Measurements from ENCODE around the gene IGF2BP2.
"Not testable (repeated sequence)": the region's sequence is repeated elsewhere in the genome, so short reads cannot be mapped to it uniquely, and the experiment has no call there.

IGF2BP2 gene

DNA sequence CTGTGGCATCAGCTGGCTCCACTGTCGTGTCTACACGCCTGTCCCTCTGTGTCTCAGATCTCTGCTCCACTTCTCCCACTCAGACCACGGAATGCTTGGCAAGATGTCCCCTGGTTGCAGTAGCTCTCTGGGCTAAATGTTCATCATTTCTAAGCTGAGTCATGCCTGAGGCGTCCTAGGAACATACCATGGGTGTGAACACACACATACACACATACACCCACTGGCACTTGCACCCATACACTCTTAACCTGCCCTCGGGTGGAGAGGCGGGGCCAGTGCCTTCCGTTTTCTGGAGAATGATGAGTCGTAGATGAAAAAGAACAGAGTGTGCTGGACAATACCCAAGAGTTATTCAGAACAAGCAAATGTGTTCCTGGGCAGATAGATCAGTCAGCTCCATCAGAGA lies 166.3 kb downstream of the IGF2BP2 start:
- DNase-seq, result no peak

DNA sequence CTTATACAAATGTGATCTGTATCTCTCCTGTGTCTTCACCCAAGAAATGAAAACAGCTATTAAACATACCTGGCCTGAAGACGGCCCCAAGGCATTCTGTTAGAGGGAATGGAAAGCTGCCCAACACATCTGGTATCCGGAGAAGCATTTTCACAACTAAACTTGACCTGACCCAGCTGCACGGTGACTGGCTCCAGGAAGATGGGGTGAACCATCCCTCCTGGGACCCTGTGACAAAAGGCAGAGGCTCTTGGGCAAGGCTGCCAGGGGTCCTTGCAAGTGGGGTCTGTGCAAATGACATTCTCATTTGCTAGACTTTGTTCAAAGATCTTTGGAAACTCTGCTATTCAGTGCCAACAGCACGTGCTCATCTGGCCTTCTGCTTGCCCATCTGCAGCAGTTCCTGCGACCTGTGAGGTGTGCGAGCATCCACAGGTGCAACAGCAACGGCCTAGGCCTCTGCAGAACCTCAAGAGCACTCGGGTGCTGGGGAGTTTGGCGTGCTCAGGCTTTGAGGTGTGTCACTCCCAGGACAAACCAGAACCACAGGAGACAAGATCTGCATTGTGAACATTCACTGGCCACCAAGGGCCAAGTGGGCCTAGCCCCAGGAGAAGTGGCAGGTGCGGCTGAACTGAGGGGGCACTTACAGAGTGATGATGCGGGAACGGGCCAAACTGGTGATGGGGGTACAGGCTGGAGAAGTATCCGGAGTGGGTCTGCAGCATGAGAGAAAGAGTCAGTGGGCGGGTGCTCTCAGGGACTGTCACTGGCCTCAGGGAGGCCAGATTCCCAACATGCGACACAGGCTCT lies 166.9 kb downstream of the IGF2BP2 start:
- DNase-seq, result no peak

DNA sequence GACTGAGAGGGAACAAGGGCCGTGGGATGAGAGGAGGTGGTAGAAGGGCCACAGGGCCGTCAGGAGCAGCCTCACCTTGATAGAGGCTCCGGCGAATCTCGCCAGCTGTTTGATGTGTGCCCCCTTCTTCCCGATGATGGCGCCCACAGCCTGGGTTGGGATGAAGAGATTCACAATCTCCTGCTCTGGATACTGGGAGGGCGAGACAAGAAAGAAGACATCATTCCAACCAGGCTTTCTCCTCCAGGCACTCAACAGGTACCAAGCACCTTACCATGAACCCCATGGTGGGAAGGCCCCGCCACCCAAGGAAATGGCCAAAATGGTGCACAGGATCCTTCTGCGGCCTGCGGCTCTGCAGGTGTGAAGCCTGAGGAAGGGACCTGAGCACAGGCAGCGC lies 167.6 kb downstream of the IGF2BP2 start:
- DNase-seq, result no peak

DNA sequence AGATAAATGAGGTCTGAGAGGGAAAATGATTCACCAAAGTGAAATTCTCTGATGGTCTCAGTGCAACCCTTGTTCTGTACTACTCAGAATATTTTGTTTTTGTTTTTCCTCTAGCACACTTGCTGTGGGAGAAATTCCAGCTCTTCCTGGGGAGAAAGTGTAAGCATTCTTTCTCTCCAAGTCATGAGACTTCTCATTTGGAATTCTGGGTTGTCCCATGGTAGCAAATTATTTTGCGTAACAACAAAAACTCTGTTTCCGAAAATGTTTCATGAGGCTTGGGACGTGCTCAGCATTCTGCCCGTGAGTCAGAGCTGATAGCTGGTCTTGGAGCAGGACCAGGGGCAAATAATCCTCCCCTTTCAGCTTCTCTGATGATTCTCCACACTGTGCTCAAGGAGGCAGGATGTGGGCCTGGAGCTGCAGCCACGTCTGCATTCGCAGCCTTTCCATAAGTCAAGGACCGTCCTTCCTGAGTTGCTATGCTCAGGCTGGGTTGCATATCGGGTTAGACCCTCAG lies 168.5 kb downstream of the IGF2BP2 start:
- DNase-seq, result no peak

DNA sequence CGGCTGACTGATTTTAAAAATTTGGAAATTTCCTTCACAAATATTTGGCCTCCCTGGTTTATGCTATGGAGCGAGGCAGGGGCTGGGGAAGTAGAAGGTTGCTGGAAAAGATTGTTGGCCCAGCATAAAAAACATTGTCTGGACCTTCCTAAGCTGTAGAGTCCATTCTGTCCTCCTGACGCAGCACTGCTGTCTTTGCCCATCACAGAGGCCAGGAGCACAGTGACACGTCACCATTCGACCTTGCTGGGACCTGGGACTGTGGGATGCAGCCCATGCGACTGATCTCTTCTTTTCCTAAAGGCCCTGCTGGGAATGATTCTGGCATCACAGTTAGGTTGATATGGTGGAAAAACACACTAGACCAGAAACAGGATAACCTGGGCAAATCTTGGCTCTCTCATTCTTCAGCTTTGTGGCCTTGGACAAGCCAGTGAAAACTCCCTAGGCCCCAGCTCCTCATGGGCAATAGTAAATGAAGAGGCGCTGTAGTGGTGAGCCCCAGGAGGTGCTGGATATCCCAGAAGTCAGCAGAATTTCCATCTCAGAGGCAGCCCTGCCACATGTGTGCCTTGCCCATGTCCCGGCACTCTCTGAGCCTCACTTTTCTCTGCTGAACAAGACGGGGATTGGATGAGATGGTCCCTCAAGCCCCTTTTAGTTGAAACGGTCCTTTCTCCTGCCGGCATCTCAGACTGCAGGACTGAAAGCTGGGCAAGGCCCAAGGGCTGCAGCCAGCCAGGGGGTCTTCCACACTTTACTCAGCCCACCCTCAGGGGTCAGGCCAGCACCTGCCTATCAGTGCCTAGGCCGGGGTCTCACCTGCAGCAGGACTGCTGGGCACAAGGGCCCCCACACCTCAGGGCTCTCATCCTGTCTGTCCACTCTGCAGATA lies 169.2 kb downstream of the IGF2BP2 start:
- DNase-seq, result no peak

DNA sequence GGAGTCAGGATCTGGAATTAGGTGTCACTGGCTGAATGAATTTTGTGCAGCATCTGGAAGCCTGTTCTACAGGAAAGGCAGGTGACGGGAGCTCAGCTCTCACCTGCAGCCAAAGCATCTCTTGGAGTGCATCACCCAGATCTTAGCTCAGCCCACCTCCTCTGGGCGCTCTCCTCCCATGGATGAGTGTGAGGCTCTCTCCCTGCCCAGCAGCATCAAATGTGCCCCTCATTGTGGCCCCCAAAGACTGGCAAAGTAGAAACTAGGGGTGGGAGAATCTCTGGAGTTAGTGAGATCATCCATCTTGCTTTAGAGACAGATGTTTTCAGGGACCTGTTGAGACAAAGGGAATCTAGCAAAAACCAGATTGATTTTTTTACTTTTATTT lies 170.1 kb downstream of the IGF2BP2 start:
- DNase-seq, result no peak

DNA sequence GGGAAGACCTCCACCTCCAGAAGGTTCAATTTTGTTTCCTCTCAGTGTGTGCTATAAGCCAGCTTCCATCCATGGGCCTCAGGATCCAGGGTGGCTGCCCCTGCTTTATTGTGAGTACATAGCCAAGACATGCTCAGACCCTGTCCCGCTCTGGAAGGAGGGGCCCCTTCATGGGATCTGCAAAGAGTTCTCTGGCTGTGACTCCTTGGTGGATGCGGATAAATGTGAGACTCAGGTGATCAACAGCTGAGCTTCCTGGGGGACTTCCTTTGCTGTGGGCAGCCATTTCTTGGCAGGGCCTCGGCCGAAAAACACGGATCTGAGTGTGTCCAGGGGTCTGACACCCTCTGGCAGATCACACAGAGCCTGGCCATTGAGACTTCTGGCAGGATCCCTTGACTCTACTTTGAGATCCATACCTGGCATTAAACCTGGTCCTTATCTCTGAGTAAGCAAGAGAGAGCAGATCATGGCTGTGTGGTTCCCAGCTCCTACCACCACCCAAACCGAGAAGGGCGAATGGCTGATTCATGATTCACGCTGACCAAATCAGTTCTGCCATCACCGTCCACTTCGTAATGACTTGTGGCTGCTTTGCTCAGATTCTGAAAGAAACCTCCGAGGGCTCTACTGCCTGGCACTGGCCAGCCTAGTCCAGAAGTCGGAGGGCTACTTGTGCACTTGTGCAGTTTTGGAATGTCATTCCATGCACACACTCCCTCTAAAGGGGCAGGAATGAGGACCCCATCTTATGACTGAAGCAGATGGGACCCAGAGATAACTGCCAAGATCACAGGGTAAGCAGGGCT lies 170.7 kb downstream of the IGF2BP2 start:
- DNase-seq, result no peak

DNA sequence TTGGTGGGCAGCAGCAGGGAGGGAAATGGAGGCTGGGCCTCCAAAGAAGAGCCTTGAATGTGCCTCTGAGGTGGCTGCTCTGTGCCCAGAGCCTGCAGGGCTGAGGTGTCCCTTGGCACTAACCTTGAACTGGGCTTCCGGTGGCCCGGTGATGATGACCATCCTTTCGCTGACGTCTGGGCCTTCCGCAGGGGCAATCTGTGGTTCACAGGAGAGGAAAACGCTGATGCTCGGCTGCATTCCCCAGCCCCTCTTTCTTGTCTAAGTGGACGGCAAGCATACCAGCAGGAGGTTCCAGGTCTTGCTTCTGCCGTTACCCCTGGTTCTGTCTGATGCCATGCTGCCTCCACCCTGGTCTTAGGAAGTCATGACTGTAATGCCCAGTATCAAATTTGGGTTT lies 172.9 kb downstream of the IGF2BP2 start:
- DNase-seq, result no peak

DNA sequence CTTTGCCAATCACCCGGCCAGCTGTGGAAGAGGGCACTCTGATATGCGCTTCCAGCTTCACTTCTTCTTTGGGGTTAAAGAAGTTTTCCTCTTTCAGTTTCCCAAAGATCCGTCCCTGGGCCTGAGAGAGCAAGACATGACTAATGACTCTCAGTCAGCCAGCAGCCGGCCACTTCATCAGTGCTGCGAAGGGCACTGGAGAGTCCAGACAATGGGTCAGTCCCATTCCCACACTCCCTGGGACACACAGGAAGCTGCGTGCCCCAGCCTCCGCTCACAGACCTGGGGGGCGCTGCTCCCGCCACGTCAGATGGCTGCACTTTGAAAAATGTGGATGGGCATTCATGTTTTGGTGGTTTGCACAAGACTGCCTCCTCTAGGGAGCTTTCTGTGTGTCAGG lies 175.4 kb downstream of the IGF2BP2 start:
- no peak for DNase-seq

DNA sequence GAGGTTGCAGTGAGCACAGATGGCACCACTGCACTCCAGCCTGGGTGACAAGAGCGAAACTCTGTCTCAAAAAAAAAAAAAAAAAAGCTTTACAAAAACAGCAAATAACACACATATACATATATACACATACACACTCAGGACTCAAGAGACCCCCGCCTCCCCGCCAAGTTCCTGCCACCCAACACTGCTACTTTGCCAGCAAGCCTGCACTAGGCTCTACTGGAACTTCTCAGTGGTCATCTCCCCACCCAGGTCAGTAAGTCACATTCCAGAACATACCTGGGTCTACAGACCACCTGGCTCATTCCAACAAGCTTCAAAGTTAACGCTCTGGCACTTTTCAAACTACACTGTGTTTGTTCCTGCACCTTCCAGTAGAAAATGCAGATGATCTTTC lies 176.4 kb downstream of the IGF2BP2 start:
- no peak for DNase-seq

DNA sequence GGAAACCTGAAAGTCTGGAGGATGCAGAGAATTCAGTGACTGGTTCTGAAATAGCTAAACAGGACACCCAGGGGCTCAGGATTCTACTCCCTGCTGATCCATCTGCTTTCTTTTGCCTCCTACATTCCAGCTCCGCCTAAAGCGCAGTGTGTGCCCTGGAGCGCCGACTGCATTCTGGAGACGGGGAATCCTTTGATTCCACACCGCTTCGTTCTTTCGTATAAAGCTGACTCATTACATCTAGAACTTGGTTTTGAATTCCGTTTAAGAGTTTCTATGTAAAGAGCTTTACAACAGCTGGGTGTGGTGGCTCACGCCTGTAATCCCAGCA lies 177.0 kb downstream of the IGF2BP2 start:
- DNase-seq, result no peak

DNA sequence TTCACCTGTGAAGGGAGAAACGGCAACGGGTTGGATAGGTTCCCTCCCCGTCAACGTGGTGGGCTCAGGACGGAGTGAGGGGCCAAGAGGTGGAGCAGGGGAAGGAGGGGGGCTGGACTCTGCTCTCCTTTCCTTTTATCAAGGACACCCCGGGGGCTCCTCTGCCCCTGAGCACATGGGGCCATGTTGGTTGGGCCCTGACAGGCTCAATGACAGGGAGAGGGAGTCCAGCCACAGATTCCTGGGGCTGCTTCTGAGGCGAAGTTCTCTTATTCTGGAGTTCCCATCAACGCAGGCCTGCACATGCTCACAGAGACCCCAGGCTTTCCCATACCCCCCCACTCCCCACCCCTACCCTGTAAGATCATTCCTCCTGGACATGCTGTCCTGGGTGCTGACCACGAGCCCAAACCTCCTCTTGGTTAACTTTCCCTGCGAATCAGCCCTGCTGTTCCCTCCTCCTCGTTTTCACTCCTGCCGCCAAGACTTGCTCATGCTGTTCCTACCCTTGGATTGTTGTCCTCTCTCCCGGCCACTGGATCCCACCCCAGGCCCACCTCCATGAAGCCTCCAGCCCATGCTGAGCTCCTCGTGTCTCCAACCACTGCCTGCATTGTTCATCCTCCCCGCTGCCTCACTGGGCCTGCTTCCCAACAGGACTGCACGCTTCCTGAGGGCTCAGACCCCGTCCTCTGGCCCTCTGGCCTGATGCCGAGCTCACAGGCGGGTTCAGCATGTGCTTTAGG lies 177.5 kb downstream of the IGF2BP2 start:
- no peak for DNase-seq

DNA sequence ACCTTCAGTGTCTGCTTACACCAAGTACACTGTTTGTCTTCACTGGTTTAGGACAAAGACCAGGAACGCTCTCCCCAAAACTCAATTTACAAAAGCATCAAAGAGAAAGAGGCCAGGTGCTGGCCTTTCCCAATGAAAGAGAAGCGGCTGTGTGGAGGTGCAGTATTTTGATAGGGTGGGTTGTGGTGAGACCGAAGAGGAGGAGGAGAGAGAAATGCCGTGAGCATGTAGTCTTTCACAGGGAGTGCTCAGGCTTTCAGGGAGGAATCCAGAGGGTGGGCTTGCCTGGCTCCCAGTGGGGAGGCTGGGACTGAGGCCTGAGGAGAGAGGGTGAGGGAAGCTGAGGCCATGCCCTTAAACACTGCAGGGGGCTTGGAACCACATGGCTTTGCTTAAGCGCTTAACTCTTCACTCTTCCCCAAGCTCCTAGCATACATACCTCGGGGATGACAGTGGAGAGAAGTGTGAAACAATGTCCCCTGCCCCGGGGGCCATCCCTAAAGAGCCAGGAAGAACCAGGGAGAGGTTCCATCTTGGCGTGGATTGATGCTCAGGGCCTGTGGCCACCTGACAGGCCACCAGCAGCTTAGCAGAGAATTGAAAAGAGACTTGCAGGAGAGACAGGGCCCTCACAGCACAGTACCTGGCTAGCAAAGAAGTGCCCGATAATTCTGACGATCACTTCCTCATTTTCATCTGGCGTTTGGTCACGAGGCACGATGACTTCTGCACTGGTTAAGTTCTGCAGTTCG lies 178.3 kb downstream of the IGF2BP2 start:
- no peak for DNase-seq

DNA sequence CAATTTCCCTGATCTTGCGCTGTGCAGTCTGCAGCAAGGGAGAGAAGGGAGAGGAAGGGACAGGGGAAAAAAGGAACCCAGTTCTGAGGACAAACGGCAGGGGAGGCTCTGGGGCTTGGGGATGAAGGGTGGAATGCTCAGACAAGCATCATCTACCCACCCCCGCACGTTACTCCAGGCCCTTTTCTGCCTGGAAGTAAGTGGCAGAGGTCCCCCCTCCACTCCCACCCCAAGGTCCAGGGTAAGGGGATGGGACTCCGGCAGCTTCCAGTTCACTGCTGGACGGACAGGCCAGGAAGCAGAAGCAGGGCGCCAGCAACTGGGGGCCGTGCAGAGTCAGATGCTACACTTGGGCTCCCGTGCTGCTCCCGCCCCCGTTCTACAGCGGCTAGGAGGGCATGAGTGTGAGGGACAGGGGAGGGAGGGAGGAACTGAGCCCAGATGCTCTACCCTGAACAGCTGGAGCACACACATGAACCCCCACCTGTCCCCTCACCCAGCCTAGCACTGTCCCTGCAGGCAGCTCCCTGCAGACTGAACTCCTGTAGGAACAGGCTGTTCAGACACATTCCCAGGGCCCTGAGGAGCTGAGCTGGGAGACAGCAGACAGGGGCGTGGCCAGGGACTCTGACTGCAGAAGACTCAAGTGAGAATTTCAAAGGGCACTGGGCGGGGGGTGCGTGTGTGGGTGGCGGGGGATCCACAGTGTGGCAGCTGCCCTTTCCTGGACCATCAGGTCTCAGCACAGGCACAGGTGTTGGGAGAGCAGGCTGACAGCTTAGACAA lies 179.1 kb downstream of the IGF2BP2 start:
- DNase-seq, result no peak

DNA sequence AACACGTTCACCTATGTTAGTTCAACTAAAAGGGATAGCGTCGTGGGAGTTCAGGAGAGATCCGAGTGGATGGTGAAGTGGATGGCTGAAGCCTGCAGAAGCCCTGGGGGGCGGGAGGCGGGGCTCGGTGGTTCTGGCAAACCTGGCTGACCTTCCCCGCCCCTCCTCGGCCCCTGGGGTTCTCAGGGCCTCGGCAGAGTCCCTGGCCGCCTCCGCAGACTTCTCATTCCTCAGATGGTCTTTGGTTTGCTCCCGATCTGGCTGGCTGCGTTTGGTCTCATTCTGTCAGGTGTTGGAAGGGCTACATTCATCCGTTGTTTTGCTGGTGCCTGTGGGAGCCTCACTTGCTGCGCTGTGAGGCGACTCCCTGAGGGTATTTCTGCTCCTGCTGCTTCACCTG lies 179.7 kb downstream of the IGF2BP2 start:
- DNase-seq, result not testable (repeated sequence)

DNA sequence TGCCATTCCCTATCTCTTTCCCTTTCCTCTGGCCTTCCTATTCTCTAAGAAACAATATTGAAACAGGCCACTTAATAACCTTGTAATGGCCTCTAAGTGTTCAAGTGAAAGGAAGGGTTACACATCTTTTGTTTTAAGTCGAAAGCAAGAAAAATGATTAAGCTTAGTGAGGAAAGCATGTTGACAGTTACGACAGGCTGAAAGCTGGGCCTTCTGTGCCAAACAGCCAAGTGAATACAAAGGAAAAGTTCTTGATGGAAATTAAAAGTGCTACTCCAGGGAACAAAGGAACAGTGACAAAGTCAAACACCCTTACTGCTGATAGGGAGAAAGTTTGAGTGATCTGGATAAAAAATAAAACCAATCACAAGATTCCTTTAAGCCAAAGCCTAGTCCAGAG lies 184.5 kb downstream of the IGF2BP2 start:
- DNase-seq, result no peak

DNA sequence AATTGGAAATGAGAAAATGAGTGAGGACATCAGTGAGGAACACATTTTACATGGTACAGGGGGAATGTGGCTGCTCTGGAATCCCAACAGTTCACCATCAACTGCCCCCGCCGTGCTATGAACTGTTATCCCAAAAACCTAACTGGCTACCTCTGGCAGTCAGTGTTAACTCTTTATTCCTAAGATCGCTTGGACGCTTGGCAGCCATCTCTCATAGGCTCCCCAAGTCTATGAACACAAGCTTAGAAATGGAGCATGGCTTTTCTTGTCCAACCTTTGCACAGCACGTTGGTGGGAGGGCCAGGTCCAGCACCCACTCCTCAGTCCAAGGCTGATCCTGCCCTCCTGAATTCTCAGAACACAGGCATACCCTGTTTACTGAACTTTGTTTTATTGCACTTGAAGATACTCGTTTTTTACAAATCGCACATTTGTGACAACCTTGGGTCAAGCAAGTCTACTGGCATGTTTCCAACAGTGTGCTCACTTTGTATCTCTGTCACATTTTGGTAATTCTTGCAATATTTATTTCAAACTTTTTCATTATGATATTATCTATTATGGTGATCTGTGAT lies 185.1 kb downstream of the IGF2BP2 start:
- DNase-seq, result no peak

DNA sequence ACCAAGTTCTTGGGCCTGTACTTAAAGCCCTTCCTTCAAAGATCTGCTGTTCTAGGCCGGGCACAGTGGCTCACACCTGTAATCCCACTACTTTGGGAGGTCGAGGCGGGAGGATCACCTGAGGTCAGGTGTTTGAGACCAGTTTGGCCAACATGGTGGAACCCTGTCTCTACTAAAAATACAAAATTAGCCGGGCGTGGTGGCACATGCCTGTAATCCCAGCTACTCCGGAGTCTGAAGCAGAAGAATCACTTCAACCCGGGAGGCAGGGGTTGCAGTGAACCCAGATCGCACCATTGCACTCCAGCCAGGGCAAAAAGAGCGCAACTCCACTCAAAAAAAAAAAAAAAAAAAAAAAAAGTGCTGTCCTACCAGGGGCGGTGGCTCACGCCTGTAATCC lies 186.2 kb downstream of the IGF2BP2 start:
- not testable (repeated sequence) for DNase-seq

DNA sequence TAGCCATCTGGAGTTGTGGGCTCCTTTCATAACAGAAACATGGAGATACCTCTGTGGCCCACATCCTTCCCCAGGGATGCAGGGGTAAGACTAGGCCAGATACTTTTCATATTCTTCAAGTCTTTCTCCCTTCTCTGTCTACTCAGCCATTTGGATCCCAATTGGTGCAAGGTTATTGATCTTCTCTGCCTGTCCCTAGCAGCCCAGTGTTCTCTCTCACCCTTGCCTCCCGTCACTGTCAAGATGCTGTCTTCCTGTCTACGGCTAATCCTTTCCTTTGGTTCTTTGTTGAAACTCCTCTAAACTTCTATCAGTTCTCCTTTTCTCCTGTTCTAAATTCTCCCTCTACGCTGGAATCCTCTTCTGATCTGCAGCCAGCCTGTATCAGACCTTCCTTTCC lies 187.5 kb downstream of the IGF2BP2 start:
- no peak for DNase-seq

DNA sequence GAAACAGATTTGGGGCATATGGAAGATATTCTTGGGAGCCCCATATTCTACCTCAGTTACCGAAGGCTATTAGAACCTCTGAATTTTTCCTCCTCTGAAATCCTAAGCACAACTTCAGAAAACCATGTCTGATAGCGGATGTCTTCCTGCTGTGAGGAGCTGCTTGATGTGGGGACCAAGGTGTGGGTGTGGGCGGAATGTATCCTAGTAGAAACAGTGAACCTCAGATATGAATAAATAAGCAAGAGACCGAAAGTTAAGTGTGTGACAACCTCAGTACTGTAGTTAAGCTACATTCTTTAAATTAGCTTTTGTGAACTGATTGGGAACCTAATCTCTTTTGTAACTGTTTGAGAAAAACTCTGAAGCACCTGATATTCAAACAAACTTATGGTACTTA lies 191.8 kb downstream of the IGF2BP2 start:
- no peak for DNase-seq

Measured in bone marrow (tissue), 2 donors.